ENCODE measurements around the gene DCDC2. TPM values are rescaled to one million over a fixed set of nuclear protein-coding genes. Genes with fewer than 3 reads are reported as not detected.
"Not testable (repeated sequence)": the region's sequence is repeated elsewhere in the genome, so short reads cannot be mapped to it uniquely, and the experiment has no call there.

The DCDC2 gene
- total RNA-seq, 1 donor from 2014 or later, result 0.30 TPM

DNA sequence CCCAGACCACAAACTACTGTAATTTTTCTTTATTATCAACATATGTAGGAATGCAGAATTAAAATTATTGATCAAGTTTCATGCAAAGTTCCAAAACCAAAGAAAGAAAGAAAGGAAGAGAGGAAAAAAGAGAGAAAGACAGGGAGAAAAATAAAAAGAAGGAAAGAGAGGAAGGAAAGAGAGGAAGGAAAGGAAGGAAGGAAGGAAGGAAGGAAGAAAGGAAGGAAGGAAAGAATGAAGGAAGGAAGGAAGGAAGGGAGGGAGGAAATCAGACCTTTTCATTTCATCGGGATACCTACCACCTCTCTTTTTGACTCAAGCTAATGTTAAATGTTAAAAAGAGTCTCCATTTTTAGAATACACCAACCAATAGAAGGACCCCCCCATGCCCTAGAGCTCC, 31.9 kb downstream of the DCDC2 start:
- no peak overlapping the region for H3K4me3 Mint-ChIP-seq
- H3K36me3 Mint-ChIP-seq (ENCODE audit: low read depth), result no peaks in the 10 kb centered on the region
- peaks cover 11% of the 10 kb centered on the region for H3K4me1 Mint-ChIP-seq
- TF ChIP-seq, protein P1, sequence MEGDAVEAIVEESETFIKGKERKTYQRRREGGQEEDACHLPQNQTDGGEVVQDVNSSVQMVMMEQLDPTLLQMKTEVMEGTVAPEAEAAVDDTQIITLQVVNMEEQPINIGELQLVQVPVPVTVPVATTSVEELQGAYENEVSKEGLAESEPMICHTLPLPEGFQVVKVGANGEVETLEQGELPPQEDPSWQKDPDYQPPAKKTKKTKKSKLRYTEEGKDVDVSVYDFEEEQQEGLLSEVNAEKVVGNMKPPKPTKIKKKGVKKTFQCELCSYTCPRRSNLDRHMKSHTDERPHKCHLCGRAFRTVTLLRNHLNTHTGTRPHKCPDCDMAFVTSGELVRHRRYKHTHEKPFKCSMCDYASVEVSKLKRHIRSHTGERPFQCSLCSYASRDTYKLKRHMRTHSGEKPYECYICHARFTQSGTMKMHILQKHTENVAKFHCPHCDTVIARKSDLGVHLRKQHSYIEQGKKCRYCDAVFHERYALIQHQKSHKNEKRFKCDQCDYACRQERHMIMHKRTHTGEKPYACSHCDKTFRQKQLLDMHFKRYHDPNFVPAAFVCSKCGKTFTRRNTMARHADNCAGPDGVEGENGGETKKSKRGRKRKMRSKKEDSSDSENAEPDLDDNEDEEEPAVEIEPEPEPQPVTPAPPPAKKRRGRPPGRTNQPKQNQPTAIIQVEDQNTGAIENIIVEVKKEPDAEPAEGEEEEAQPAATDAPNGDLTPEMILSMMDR (conservative IDR thresholded peaks at IDR 0.05), result no peak
- H3K27me3 Mint-ChIP-seq (ENCODE audit: low read depth), result peaks cover 2% of the 10 kb centered on the region
- no peak for DNase-seq (ENCODE audit: low read depth, low spot score)
- no peak overlapping the region for H3K27ac Mint-ChIP-seq (ENCODE audit: unreplicated experiment)
- H3K9me3 Mint-ChIP-seq, result no peaks in the 10 kb centered on the region

DNA sequence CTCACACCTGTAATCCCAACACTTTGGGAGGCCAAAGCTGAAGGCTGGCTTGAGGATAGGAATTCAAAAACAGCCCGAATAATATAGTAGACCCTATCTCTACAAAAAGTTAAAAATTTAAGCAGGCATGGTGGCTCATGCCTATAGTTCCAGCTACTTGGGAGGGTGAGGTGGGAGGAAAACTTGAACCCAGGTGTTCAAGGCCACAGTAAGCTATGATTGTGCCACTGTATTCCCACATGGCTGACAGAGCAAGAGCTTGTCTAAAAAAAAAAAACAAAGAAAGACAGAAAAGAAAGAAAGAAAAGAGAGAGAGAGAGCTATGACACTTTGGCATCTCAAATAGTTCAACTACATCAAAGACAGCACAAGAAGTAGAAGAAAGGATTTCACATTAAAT, 33.2 kb downstream of the DCDC2 start:
- no peak overlapping the region for H3K4me3 Mint-ChIP-seq
- TF ChIP-seq, protein P1 (conservative IDR thresholded peaks at IDR 0.05), result no peak
- H3K27ac Mint-ChIP-seq (ENCODE audit: unreplicated experiment), result no peak overlapping the region
- H3K4me1 Mint-ChIP-seq, result peaks cover 5% of the 10 kb centered on the region
- DNase-seq (ENCODE audit: low read depth, low spot score), result no peak
- peaks cover 2% of the 10 kb centered on the region for H3K27me3 Mint-ChIP-seq (ENCODE audit: low read depth)
- no peaks in the 10 kb centered on the region for H3K36me3 Mint-ChIP-seq (ENCODE audit: low read depth)
- H3K9me3 Mint-ChIP-seq, result no peaks in the 10 kb centered on the region

DNA sequence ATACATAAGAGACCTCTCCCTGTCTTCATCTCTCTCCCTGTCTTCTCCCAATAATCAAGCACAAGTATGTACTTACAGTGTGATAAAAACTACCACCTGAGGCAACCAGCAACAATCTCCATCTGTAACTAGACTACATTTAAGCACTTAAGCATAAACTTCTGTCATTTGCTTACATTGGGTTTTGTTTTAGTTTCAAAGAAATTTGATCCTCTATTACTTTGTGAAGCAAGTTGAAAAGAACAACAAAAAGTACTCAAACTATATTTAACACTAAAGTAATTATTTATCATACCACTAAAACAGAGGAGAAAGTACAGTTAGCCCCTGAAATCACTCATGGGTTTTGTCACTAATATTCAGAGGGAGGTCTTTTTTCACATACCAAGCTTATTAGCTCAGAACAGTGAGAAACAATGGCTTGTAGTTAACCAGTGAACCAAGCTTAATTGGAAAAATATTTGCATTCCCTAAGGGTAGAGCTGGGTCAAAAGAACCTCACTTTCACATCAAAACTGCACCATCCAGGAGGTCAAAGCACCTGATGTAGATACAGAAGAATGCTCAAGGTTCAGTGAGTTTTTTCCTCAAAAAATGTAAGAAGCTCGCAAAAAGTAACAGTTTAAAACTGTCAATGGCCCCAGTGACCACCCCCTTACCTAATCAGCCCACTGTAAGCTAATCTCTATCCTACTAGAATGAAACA, 34.1 kb downstream of the DCDC2 start:
- H3K36me3 Mint-ChIP-seq (ENCODE audit: low read depth), result no peaks in the 10 kb centered on the region
- no peaks in the 10 kb centered on the region for H3K27me3 Mint-ChIP-seq (ENCODE audit: low read depth)
- no peak overlapping the region for H3K4me3 Mint-ChIP-seq
- no peak for DNase-seq (ENCODE audit: low read depth, low spot score)
- TF ChIP-seq, protein P1 (conservative IDR thresholded peaks at IDR 0.05), result no peak
- H3K4me1 Mint-ChIP-seq, result peaks cover 5% of the 10 kb centered on the region
- no peak overlapping the region for H3K27ac Mint-ChIP-seq (ENCODE audit: unreplicated experiment)
- H3K9me3 Mint-ChIP-seq, result no peaks in the 10 kb centered on the region

DNA sequence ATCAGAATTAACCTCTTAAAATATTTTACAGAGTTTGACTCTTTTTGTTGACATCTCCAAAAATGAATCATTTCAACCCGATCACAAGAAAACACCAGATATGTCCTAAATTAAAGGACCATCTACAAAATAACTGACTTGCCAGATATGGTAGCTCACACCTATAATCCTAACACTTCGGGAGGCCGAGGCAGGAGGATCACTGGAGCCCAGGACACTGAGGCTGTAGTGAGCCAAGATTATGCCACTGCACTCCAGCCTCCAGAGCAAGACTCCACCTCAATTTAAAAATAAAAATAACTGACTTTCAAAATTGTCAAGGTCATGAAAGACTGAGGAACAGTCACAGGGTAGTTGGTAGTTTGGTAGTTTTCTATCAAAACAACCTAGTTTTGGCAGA, 34.9 kb downstream of the DCDC2 start:
- Mint-ChIP-seq H3K4me1 (peaks cover 5% of the 10 kb centered on the region), H3K27ac (ENCODE audit: unreplicated experiment) (no peak overlapping the region), H3K27me3 (ENCODE audit: low read depth) (no peaks in the 10 kb centered on the region), H3K36me3 (ENCODE audit: low read depth) (no peaks in the 10 kb centered on the region), H3K9me3 (peaks cover 3% of the 10 kb centered on the region), H3K4me3 (no peak overlapping the region)
- DNase-seq (ENCODE audit: low read depth, low spot score), result no peak
- TF ChIP-seq, protein P1 (conservative IDR thresholded peaks at IDR 0.05), result no peak

DNA sequence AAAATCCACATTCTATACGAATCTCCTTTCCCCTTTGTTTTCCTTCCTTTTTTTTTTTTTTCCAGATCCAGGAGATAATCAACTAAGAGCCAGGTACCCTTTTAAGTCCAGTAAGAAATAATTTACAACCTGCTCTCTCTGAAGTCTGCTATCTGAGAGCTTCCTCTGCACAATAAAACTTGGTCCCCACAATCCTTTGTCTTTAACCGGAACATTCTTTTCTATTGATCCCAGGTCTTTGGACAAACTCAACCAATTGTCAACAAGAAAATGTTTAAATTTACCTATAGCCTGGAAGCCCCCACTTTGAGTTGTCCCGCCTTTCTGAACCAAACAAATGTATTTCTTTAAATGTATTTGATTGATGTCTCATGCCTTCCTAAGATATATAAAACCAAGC, 35.4 kb downstream of the DCDC2 start:
- not testable (repeated sequence) for H3K36me3 Mint-ChIP-seq (ENCODE audit: low read depth); H3K9me3 Mint-ChIP-seq; H3K4me1 Mint-ChIP-seq; H3K4me3 Mint-ChIP-seq; H3K27me3 Mint-ChIP-seq (ENCODE audit: low read depth); DNase-seq (ENCODE audit: low read depth, low spot score)
- peak overlapping the region; percentile 20 for H3K27ac Mint-ChIP-seq (ENCODE audit: unreplicated experiment)

DNA sequence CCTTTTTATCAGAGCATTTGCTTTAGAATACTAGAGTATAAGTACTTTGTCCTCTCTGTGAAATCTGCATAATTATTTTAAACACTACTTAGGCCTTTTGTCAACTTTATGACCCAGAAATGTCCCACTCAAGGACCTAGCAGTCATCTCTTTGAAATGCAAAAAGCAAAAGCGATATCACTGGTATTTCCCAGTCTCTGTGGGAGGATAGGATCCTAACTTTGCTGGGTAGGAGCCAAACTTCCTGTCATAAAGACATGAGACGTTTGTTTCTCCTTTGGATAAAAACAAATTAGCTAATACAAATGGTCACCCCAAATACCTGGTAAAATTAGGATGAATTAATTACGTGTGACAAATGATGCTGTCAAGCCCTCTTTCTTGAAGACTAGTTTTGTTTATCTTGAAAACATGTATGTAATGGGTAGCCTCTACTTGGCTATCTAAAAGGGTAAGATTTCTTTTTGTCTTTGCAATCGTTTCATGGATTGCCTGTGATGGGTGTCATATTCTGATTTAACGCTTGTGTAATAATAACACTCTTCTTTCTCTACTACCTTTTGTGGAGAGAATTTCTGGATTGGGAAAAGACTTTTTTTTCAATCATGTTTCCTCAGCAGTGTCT, 36.2 kb downstream of the DCDC2 start:
- Mint-ChIP-seq H3K36me3 (ENCODE audit: low read depth) (no peaks in the 10 kb centered on the region), H3K9me3 (peaks cover 3% of the 10 kb centered on the region), H3K4me1 (peaks cover 5% of the 10 kb centered on the region)

More for the DNA sequence above, 36.2 kb downstream of the DCDC2 start:
- TF ChIP-seq, protein P1 (conservative IDR thresholded peaks at IDR 0.05), result no peak
- no peaks in the 10 kb centered on the region for H3K27me3 Mint-ChIP-seq (ENCODE audit: low read depth)
- H3K4me3 Mint-ChIP-seq, result no peak overlapping the region
- H3K27ac Mint-ChIP-seq (ENCODE audit: unreplicated experiment), result no peak overlapping the region
- DNase-seq (ENCODE audit: low read depth, low spot score), result no peak
